Trophoblast cell (in vitro differentiated cells and primary cell): ENCODE results near the gene EDIL3.
A peak's percentile ranks its signal among the peaks of the same experiment; 100 is the strongest.

Experiments used
- DNase-seq, 2 donors: peaks; one replicate each; pipeline ENCODE4 v3.0.0-alpha.2; 2016
- H2AFZ ChIP-seq: 2 replicates; pipeline ENCODE4 v1.6.1; 2013; ENCODE audit warnings: low read length, moderate library complexity, mild to moderate bottlenecking; ENCODE audit not compliant: insufficient read depth, poor library complexity
- H2AK5ac ChIP-seq: 2 replicates; pipeline ENCODE4 v1.6.1; 2013; ENCODE audit warnings: mild to moderate bottlenecking, low read length
- H2BK120ac ChIP-seq: 2 replicates; pipeline ENCODE4 v1.6.1; 2013; ENCODE audit warnings: low read length, mild to moderate bottlenecking, moderate library complexity; ENCODE audit not compliant: insufficient read depth, poor library complexity
- H2BK12ac ChIP-seq: 2 replicates; pipeline ENCODE4 v1.6.1; 2013; ENCODE audit warnings: mild to moderate bottlenecking, low read length, moderate library complexity
- H2BK5ac ChIP-seq: 2 replicates; pipeline ENCODE4 v1.6.1; 2013; ENCODE audit warnings: low read length, low read depth, moderate library complexity, mild to moderate bottlenecking; ENCODE audit not compliant: poor library complexity
- H3K14ac ChIP-seq: 2 replicates; pipeline ENCODE4 v1.6.1; 2013; ENCODE audit warnings: mild to moderate bottlenecking, low read length
- H3K18ac ChIP-seq: 2 replicates; pipeline ENCODE4 v1.6.1; 2013; ENCODE audit warnings: mild to moderate bottlenecking, low read length
- H3K23ac ChIP-seq: 2 replicates; pipeline ENCODE4 v1.6.1; 2013; ENCODE audit warnings: low read length
- H3K27ac ChIP-seq: 2 replicates; pipeline ENCODE4 v1.5.1; 2013; ENCODE audit warnings: low read depth, mild to moderate bottlenecking, inconsistent platforms, low read length, moderate library complexity
- H3K27me3 ChIP-seq: 2 replicates; pipeline ENCODE4 v1.6.1; 2013; ENCODE audit warnings: inconsistent platforms, mild to moderate bottlenecking, low read length, moderate library complexity; ENCODE audit not compliant: insufficient read depth
- H3K36me3 ChIP-seq, 2 experiments: 1 replicate in 1 of 2; 2 replicates in 1 of 2; pipeline ENCODE4 v1.6.1; 2013; ENCODE audit warnings: low read length in 2 of 2, mild to moderate bottlenecking in 2 of 2, moderate library complexity in 1 of 2; ENCODE audit not compliant: insufficient read depth in 2 of 2, control insufficient read depth in 1 of 2
- H3K4ac ChIP-seq: 2 replicates; pipeline ENCODE4 v1.6.1; 2013; ENCODE audit warnings: low read depth, mild to moderate bottlenecking, low read length, moderate library complexity
- H3K4me1 ChIP-seq, 2 experiments: 1 replicate in 1 of 2; 2 replicates in 1 of 2; pipeline ENCODE4 v1.6.1; 2013; ENCODE audit warnings: low read length in 2 of 2, mild to moderate bottlenecking in 2 of 2, moderate library complexity in 1 of 2; ENCODE audit not compliant: insufficient read depth in 2 of 2, control insufficient read depth in 1 of 2
- H3K4me2 ChIP-seq: 2 replicates; pipeline ENCODE4 v1.6.1; 2013; ENCODE audit warnings: inconsistent platforms, mild to moderate bottlenecking, low read length, moderate library complexity
- H3K4me3 ChIP-seq: 2 replicates; pipeline ENCODE4 v1.5.1; 2013; ENCODE audit warnings: mild to moderate bottlenecking, low read depth, low read length, inconsistent platforms
- H3K79me1 ChIP-seq: one replicate; pipeline ENCODE4 v1.6.1; 2013; ENCODE audit warnings: low read length
- H3K79me2 ChIP-seq: 2 replicates; pipeline ENCODE4 v1.6.1; 2013; ENCODE audit warnings: low read length, mild to moderate bottlenecking; ENCODE audit not compliant: control insufficient read depth, insufficient read depth, poor library complexity
- H3K9ac ChIP-seq: 2 replicates; pipeline ENCODE4 v1.6.1; 2013; ENCODE audit warnings: mild to moderate bottlenecking, low read length
- H3K9me3 ChIP-seq: 2 replicates; pipeline ENCODE4 v1.6.1; 2013; ENCODE audit warnings: low read depth, mild to moderate bottlenecking, control low read depth, inconsistent platforms, low read length; ENCODE audit not compliant: insufficient read depth
- H4K12ac ChIP-seq: 2 replicates; pipeline ENCODE4 v1.6.1; 2013; ENCODE audit warnings: low read depth, mild to moderate bottlenecking, low read length, moderate library complexity
- H4K8ac ChIP-seq: 2 replicates; pipeline ENCODE4 v1.6.1; 2013; ENCODE audit warnings: low read depth, mild to moderate bottlenecking, low read length, moderate library complexity
- H4K91ac ChIP-seq: one replicate; pipeline ENCODE4 v1.6.1; 2013; ENCODE audit warnings: low read depth, mild to moderate bottlenecking, low read length, moderate library complexity
- WGBS: extraction: QIAGEN DNeasy Blood & Tissue Kit; methylation state at CpG from one replicate; pipeline ENCODE4 v1.1.7; 2013; ENCODE audit warnings: missing lambda C conversion rate; ENCODE audit not compliant: insufficient read length, insufficient coverage; ENCODE audit errors: extremely low coverage; 5-methylcytosine and 5-hydroxymethylcytosine counted together

EDIL3 gene

DNA sequence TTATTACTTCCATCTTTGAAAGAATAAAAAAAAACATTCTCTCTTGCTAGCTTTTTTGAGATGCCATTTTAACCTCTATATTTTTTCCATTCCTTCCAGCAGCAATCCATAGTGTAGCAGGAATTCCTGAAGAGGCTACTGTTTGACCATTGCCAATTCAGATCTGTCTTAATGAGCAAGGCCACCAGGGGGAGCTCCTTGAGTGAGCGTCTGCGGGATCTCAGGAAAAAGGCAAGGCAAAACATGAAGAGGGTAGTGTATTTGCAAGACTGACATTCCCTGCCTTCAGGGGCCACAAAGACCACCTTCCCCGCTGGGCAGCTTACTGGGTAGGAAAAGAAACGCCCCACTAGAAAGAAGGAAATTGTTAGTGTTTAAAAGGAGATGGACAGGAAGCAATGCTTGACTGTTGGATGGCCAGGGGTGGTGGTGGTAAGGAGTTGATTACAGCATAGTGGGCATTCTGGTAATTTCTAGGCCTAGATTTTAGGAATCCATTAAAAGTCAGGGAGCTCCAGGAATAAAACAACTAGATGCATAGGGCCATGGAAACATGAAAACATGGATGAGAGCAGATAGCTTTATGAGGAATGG is 457.4 kb downstream of the EDIL3 start:
- WGBS = no CpG with 5 or more reads among the region's 4 CpGs
- Histone ChIP-seq H2BK120ac (no peak overlapping the region), H3K9me3 (no peaks in the 10 kb centered on the region)

DNA sequence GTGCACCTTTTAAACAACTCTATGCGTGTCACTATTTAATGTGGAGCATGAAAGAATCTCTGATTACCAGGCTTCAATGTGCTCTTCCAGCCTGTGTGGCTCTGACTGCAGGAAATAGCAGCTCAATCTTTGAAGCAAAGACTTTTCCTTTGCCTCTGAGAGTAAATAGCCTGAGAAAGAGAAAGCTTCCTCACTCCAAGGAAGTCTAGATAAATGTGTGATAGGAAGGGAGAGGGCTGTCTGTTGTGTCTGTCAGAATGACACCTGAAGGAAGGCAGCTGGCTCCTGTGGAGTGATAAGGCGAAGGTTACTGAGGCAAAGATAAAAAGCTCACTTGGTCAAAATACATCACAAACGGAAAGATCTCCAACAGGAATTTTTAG is 458.7 kb downstream of the EDIL3 start:
- H4K12ac ChIP-seq = no peak overlapping the region
- H3K36me3 ChIP-seq = no peaks in the 10 kb centered on the region
- H3K4me3 ChIP-seq = no peak overlapping the region
- no peak overlapping the region for H3K14ac ChIP-seq
- H3K9me3 ChIP-seq = no peaks in the 10 kb centered on the region
- H3K79me2 ChIP-seq = no peaks in the 10 kb centered on the region
- H3K4me1 ChIP-seq = peaks cover 5 to 7% of the 10 kb centered on the region in 2 experiments
- no peak overlapping the region for H2AFZ ChIP-seq
- H3K27ac ChIP-seq = peak overlapping the region; percentile 78
- H3K9ac ChIP-seq = no peak overlapping the region
- no peak overlapping the region for H4K8ac ChIP-seq
- peaks cover 11% of the 10 kb centered on the region for H3K79me1 ChIP-seq
- H3K4me2 ChIP-seq = peak overlapping the region; percentile 44
- no peak overlapping the region for H3K18ac ChIP-seq
- H3K27me3 ChIP-seq = no peaks in the 10 kb centered on the region
- H2BK12ac ChIP-seq = no peak overlapping the region
- peak; percentile 56 to 71 for DNase-seq
- H3K23ac ChIP-seq = no peak overlapping the region
- H4K91ac ChIP-seq = no peak overlapping the region
- H2BK120ac ChIP-seq = peak overlapping the region; percentile 63
- WGBS = no CpG with 5 or more reads among the region's 3 CpGs
- H2BK5ac ChIP-seq = no peak overlapping the region
- H2AK5ac ChIP-seq = no peak overlapping the region
- H3K4ac ChIP-seq = no peak overlapping the region

More for the DNA sequence above, 457.4 kb downstream of the EDIL3 start:
- Histone ChIP-seq H2AK5ac (no peak overlapping the region), H3K27me3 (no peaks in the 10 kb centered on the region), H3K4ac (no peak overlapping the region), H4K91ac (no peak overlapping the region), H2BK5ac (no peak overlapping the region), H2BK12ac (no peak overlapping the region), H3K4me1 (peaks cover 5 to 7% of the 10 kb centered on the region in 2 experiments), H4K12ac (no peak overlapping the region), H3K18ac (no peak overlapping the region), H2AFZ (no peak overlapping the region), H3K9ac (no peak overlapping the region), H4K8ac (no peak overlapping the region), H3K14ac (no peak overlapping the region), H3K4me2 (no peak overlapping the region), H3K4me3 (no peak overlapping the region), H3K36me3 (no peaks in the 10 kb centered on the region), H3K27ac (no peak overlapping the region), H3K79me1 (peaks cover 11% of the 10 kb centered on the region), H3K79me2 (no peaks in the 10 kb centered on the region), H3K23ac (no peak overlapping the region)
- DNase-seq = peak; percentile 64 to 88

DNA sequence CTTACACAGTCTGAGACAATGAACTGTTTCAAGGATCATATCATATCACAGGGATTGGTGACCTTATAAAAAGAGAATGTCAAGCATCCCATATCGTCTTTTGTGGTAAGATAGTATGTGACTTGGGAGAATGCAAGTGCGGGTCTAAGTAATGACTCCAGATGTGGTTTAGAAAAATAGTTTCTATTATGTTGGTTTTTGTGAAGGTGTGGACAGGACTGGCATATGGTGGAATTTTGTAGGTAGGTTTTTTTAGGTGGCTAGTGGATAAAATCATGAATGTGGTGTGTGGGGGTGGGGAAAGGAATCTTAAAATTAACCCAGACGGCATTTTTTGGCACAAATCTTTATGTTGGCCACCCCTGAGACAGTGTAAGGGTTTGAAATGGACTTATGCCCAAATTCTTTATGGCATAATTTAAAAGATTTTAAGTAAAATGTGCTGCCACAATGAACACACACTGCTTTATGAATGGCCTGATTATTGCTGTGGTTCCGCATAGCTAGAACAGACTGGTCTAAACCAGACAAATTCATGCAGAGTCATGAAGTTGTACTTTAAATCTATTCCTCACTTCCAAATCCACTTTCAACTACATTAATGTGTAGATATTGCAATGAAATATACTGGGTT is 459.2 kb downstream of the EDIL3 start:
- no peak overlapping the region for H4K91ac ChIP-seq
- no peak overlapping the region for H2BK5ac ChIP-seq
- no peaks in the 10 kb centered on the region for H3K36me3 ChIP-seq
- H3K9ac ChIP-seq = no peak overlapping the region
- H2BK12ac ChIP-seq = no peak overlapping the region
- peak; percentile 3 to 87 for DNase-seq
- no peak overlapping the region for H4K8ac ChIP-seq
- H3K4me1 ChIP-seq = peaks cover 5 to 7% of the 10 kb centered on the region in 2 experiments
- H4K12ac ChIP-seq = no peak overlapping the region
- no peak overlapping the region for H2AFZ ChIP-seq
- no peak overlapping the region for H3K4ac ChIP-seq
- H3K9me3 ChIP-seq = no peaks in the 10 kb centered on the region
- H3K14ac ChIP-seq = no peak overlapping the region
- no peak overlapping the region for H3K23ac ChIP-seq
- H2BK120ac ChIP-seq = peak overlapping the region; percentile 69
- H3K4me3 ChIP-seq = no peak overlapping the region
- no peak overlapping the region for H3K18ac ChIP-seq
- H3K79me2 ChIP-seq = no peaks in the 10 kb centered on the region
- no peak overlapping the region for H2AK5ac ChIP-seq
- WGBS = no CpG with 5 or more reads among the region's 4 CpGs
- H3K4me2 ChIP-seq = peak overlapping the region; percentile 1
- no peaks in the 10 kb centered on the region for H3K27me3 ChIP-seq
- H3K27ac ChIP-seq = peak overlapping the region; percentile 78
- peaks cover 11% of the 10 kb centered on the region for H3K79me1 ChIP-seq

GRCh38 chr5:83924891-83925290 is 459.8 kb downstream of the EDIL3 start:
- Histone ChIP-seq H2BK5ac (no peak overlapping the region), H3K4ac (no peak overlapping the region), H3K27ac (peak overlapping the region; percentile 84), H3K4me1 (peaks cover 5 to 7% of the 10 kb centered on the region in 2 experiments), H4K91ac (no peak overlapping the region), H2AFZ (no peak overlapping the region), H3K79me2 (no peaks in the 10 kb centered on the region), H3K14ac (no peak overlapping the region), H3K18ac (no peak overlapping the region), H3K79me1 (peaks cover 11% of the 10 kb centered on the region), H3K9ac (no peak overlapping the region), H2BK120ac (no peak overlapping the region), H4K8ac (no peak overlapping the region), H2AK5ac (no peak overlapping the region), H4K12ac (no peak overlapping the region), H3K23ac (no peak overlapping the region), H3K27me3 (no peaks in the 10 kb centered on the region), H2BK12ac (no peak overlapping the region), H3K9me3 (no peaks in the 10 kb centered on the region), H3K4me3 (no peak overlapping the region), H3K36me3 (no peaks in the 10 kb centered on the region), H3K4me2 (no peak overlapping the region)
- no peak for DNase-seq
- no CpG with 5 or more reads among the region's 3 CpGs for WGBS
